DMS53 treated with DMSO at 0.1 percent for 48 hours (cell line): ENCODE measurements around the gene RCBTB1.
"Not testable (repeated sequence)": the region's sequence is repeated elsewhere in the genome, so short reads cannot be mapped to it uniquely, and the experiment has no call there.

ENCODE experiments used
- DNase-seq: peaks from one replicate; lab custom pipeline; 2025; ENCODE audit not compliant: unreplicated experiment; lab: John Stamatoyannopoulos, UW

RCBTB1 gene

DNA sequence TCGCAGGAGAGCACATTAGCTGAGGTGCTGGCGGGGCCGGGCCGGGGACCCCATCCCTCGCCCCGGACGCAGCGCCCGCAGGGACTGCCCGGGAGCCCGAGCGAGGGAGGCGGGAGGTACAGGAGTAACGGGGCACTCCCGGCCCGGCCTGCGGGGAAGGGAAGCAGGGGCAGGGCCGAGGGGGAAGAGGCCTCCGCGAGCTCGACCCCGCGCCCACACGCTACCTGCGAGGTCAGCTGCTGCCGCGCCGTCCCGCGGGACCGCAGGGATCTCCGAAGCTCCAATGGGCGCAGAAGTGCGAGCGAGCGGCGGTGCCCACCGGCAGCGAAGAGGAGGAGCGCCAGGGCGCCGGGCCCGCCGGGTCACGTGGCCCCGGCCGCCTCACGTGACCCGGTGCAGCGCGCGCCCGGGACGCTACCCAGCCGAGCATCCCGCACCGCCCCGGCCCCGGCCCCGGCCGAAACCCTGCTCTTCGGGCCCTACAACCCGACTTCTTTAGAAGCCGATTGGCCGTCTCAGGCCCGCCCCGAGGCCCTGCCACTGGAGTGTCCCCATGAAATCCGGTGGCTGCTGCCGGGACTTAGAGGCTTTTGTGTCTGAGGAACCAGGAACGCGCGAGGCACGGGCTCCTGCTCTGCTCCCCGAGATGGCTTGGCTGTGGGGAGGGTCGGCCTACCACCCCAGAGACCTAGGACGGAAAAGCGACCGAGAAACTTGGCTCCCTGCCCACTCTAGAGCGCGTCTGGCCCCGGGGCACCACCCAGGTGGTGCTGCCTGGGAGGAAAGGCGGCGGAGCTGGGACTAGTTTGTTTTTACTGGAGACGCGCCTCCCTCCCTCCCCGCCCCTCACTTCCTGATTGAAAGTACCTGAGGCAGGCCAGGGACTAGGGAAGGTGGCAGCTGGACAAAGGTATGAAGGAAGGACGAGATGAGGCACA, at the start of gene RCBTB1:
RCBTB1 (minus strand) TSS at position 339 of the 938 bp plus-strand sequence. CDS start 18,279 bp downstream, outside the sequence.
- DNase-seq, result peak; percentile 54

- no peak for DNase-seq
These were observed 48.4 kb upstream of the RCBTB1 start for GRCh38 chr13:49633710-49634109.

GRCh38 chr13:49632156-49632555, 46.8 kb upstream of the RCBTB1 start:
- no peak for DNase-seq

DNA sequence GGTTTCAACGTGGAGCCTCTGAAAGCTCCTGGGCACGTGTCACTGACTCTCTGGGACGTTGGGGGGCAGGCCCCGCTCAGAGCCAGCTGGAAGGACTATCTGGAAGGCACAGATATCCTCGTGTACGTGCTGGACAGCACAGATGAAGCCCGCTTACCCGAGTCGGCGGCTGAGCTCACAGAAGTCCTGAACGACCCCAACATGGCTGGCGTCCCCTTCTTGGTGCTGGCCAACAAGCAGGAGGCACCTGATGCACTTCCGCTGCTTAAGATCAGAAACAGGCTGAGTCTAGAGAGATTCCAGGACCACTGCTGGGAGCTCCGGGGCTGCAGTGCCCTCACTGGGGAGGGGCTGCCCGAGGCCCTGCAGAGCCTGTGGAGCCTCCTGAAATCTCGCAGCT, 45.2 kb upstream of the RCBTB1 start:
- no peak for DNase-seq

DNA sequence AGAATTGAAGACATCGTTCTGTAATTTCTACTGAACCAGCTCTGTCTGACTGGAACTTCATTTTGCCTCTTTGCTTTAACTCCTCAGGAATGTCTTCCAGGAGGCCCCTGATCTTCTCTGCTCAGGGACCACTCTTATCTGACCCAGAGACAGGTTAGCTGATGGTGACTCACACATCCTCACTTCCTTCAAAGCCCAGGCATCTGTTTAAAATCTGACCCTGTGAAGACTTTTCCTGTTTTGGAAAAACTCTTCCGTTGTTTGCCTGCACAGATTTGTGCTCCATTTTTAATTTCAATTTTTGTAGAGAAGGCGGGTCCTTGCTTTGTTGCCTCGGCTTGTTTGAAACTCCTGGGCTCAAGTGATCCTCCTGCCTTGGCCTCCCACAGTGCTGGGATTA, 44.6 kb upstream of the RCBTB1 start:
- DNase-seq, result no peak

DNA sequence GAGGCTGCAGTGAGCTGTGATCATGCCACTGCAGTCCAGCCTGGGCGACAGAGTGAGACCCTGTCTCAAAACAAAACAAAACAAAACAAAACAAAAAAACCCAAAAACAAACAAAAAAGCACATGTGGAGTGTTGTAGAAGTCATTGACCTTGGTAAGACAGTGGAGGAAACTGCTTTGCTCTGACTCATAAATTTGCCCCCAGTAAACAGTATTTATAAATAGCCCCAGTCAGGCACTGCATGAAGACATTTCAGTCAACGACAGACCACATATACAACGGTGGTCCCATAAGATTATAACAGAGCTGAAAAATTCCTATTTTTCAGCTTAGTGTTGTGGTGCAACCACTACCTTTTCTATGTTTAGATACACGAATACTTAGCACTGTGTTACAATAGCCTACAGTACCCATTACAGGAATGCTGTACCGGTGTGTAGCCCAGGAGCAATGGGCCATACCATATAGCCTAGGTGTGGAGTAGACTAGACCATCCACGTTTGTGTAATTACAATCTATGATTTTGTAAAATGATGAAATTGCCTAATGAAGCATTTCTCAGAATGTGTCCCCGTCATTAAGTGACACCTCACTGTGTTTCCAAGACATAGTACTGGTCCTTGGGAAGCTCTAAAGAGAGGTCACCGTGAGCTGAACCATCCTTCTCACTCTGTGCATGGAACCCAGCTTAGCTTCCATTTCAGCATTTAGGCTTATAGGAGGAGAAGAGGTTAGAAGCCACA, 44.0 kb upstream of the RCBTB1 start:
- no peak for DNase-seq

GRCh38 chr13:49627831-49628652, 42.7 kb upstream of the RCBTB1 start, which contains the start of gene ARL11:
Gene ARL11 (plus strand): TSS chr13:49628507. CDS start chr13:49630448, 1,941 bp downstream.
- DNase-seq, result no peak

- DNase-seq, result no peak
These were observed 40.2 kb upstream of the RCBTB1 start for GRCh38 chr13:49625392-49626079.

DNA sequence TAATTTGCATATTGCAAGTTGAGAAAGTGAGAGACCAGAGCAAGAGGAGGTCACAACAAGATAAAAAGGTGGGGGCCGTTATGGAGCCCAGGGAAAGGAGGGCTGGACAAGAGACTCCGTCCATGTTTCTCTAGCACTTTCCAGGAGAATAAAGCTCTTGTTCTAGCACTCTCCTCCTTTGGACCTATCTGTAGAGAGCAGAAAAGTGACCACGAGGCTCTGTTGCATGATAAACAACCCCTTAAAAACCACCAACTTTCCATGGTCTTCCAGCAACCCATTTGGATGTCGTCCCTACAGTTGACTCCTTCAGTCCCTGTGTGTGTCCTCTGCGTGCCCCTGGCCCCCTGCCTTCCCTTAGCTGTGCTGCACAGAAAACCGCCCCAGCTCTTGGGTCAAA, 38.9 kb upstream of the RCBTB1 start:
- no peak for DNase-seq

GRCh38 chr13:49622174-49622946, 37.0 kb upstream of the RCBTB1 start:
- DNase-seq, result no peak

GRCh38 chr13:49620170-49620621, 34.8 kb upstream of the RCBTB1 start:
- no peak for DNase-seq

DNA sequence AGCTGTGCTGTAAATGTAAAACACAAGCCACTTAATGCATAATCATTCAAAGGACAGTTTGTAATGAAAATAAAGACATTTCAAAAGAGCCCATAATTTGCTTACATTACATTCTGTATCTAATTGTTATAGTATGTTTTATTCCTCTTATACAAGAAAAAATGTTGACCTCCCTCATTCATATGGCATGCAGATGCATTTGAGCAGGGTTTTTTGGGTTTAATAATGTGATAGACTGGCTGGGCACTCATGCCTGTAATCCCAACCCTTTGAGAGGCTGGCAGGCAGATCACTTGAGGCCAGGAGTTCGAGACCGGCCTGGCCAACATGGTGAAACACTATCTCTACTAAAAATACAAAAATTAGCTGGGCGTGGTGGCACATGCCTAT, 31.3 kb upstream of the RCBTB1 start:
- no peak for DNase-seq

GRCh38 chr13:49615836-49616675, 30.7 kb upstream of the RCBTB1 start:
- no peak for DNase-seq

DNA sequence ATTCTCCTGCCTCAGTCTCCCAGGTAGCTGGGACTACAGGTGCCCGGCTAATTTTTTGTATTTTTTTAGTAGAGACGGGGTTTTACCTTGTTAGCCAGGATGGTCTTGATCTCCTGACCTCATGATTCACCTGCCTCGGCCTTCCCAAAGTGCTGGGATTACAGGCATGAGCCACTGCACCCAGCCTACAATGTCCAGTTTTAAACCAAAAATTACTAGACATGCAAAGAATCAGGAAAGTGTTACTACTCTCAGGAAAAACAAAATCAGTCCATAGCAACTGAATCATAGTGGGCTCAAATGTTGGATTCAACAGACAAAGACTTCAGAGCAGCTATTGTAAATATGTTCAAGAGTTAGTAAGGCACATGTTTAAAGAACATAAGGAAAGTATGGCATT, 26.7 kb upstream of the RCBTB1 start:
- not testable (repeated sequence) for DNase-seq

DNA sequence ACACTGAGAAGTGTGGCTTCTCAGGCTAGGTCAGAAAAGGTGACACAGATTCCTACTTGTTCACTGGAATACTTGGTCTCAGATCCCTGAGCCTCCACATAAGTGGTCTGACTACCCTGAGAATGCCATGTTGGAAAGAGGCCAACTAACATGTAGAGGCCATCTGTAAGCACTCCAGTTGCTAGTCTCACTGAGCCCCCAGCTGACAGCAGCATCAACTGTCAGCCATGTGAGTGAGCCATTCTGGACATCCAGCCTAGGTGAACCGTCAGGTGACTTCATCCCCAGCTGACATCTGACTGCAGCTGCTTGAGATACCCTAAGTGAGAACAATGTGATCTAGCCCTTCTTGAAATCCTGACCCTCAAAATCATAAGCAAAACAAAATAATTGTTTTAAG, 24.8 kb upstream of the RCBTB1 start:
- DNase-seq, result peak; percentile 45

DNA sequence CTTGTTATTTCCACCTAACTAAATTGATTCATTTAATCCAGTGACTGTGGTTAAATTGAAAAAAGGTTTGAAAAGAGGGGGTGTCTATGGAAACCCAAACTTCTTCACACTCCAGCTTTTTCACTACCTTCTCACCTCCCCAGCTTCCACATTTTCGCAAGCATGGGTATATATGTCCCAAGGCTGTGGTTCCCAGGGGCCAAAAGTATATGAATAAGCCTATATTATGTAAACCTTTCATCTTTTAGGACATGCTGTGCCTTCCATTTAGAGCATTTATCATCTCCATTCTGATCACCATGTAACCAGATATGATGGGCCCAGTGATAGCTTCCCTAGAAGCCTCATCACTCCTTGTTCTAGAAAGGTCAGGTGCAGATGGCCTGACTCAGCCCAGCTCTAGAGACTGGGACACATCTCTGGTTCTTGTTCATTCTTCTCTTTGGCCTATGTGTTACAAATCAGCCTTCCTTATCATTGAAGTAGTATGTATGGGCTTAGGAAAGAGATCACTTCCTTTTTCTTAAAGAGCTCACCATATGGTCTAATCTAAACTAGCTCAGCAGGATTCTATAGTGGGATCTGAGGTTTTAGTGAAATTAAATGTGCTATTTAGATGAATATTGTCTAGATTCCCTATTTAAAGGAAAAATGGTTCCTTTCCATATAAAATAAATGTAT, 23.4 kb upstream of the RCBTB1 start:
- DNase-seq, result no peak

GRCh38 chr13:49607761-49608160, 22.4 kb upstream of the RCBTB1 start:
- DNase-seq, result no peak
